CD8-positive, alpha-beta memory T cell (primary cell): ENCODE data around the gene SH3PXD2B. TPM values are rescaled to one million over a fixed set of nuclear protein-coding genes. Genes with fewer than 3 reads are reported as not detected.
"Not testable (repeated sequence)": the region's sequence is repeated elsewhere in the genome, so short reads cannot be mapped to it uniquely, and the experiment has no call there.

ENCODE experiments used
- CTCF ChIA-PET: fragments of 350-600 bp; sonication (Branson Sonifier 250); formaldehyde crosslinking; loops from one replicate; lab custom pipeline; 2021; ENCODE audit warnings: antibody characterized with exemption; lab: Charles Lee
- POLR2A ChIA-PET: fragments of 350-600 bp; sonication (Branson Sonifier 250); formaldehyde crosslinking; loops from one replicate; lab custom pipeline; 2021; ENCODE audit warnings: antibody characterized with exemption; lab: Charles Lee
- DNase-seq, 5 donors: peaks; one replicate each; pipeline versions ENCODE4 v3.0.0 to v3.0.0-alpha.2; 2020 to 2022; ENCODE audit warnings: mixed read lengths in 1 of 5
- H3K27ac ChIP-seq: one replicate; pipeline ENCODE4 v1.7.0; 2013; ENCODE audit warnings: low read depth, mild to moderate bottlenecking, low read length, moderate library complexity
- H3K27me3 ChIP-seq: 2 replicates; pipeline ENCODE4 v1.7.0; 2013; ENCODE audit warnings: low read length, mild to moderate bottlenecking; ENCODE audit not compliant: insufficient read depth, poor library complexity, severe bottlenecking
- H3K36me3 ChIP-seq: 2 replicates; pipeline ENCODE4 v1.7.0; 2013; ENCODE audit warnings: mild to moderate bottlenecking, low read length, moderate library complexity; ENCODE audit not compliant: insufficient read depth
- H3K4me1 ChIP-seq: 2 replicates; pipeline ENCODE4 v1.7.0; 2013; ENCODE audit warnings: mild to moderate bottlenecking, low read length, moderate library complexity; ENCODE audit not compliant: insufficient read depth
- H3K4me3 ChIP-seq: 2 replicates; pipeline ENCODE4 v1.7.0; 2013; ENCODE audit warnings: mild to moderate bottlenecking, low read length
- H3K9me3 ChIP-seq: 2 replicates; pipeline ENCODE4 v1.7.0; 2013; ENCODE audit warnings: mild to moderate bottlenecking, low read length
- H3K27ac Mint-ChIP-seq, 8 donors: one replicate each; pipeline ENCODE4 v1.8.0; 2020 to 2021; ENCODE audit warnings: mixed read lengths in 8 of 8, mild to moderate bottlenecking in 6 of 8, inconsistent platforms in 3 of 8, moderate library complexity in 3 of 8
- H3K27me3 Mint-ChIP-seq, 2 donors: one replicate each; pipeline ENCODE4 v1.8.0; 2020 to 2021; ENCODE audit warnings: mixed read lengths in 2 of 2, mild to moderate bottlenecking in 1 of 2, moderate library complexity in 1 of 2
- H3K36me3 Mint-ChIP-seq, 3 donors: one replicate each; pipeline ENCODE4 v1.8.0; 2020 to 2021; ENCODE audit warnings: mixed read lengths in 3 of 3, inconsistent platforms in 1 of 3, mild to moderate bottlenecking in 1 of 3
- H3K4me1 Mint-ChIP-seq, 3 donors: one replicate each; pipeline ENCODE4 v1.8.0; 2020 to 2021; ENCODE audit warnings: mixed read lengths in 3 of 3, inconsistent platforms in 1 of 3, mild to moderate bottlenecking in 1 of 3
- H3K4me3 Mint-ChIP-seq, 7 donors: one replicate each; pipeline ENCODE4 v1.8.0; 2020 to 2021; ENCODE audit warnings: mixed read lengths in 7 of 7, mild to moderate bottlenecking in 6 of 7, moderate library complexity in 4 of 7, inconsistent platforms in 2 of 7
- H3K9me3 Mint-ChIP-seq, 5 donors: one replicate each; pipeline ENCODE4 v1.8.0; 2020 to 2022; ENCODE audit warnings: mixed read lengths in 5 of 5, mild to moderate bottlenecking in 3 of 5, moderate library complexity in 2 of 5, inconsistent platforms in 1 of 5
- polyA plus RNA-seq: library from polyadenylated mRNA; unstranded; fragments of 300-500 nt; fragmentation: Illumina TruSeq; gene quantifications from one replicate; pipeline ENCODE4 v1.2.3, GENCODE V29; 2021
- total RNA-seq, 2 experiments: library from RNA; stranded (reverse); gene quantifications; one replicate each; pipeline ENCODE4 v1.2.3, GENCODE V29; 2021

Gene SH3PXD2B
- total and polyA plus RNA-seq, 3 experiments from 2014 or later = 0.09 to 0.15 TPM; not detected in 1

GRCh38 chr5:172299916-172300439 is 154.3 kb downstream of the SH3PXD2B start:
- Histone ChIP-seq H3K27ac (no peak overlapping the region), H3K27me3 (no peaks in the 10 kb centered on the region), H3K36me3 (no peaks in the 10 kb centered on the region), H3K4me1 (no peaks in the 10 kb centered on the region), H3K4me3 (no peak overlapping the region), H3K9me3 (no peaks in the 10 kb centered on the region)
- ChIA-PET POLR2A (no interaction called here), CTCF (no interaction called here)
- Mint-ChIP-seq H3K4me1 (no peaks in the 10 kb centered on the region), H3K36me3 (peaks cover 0 to 3% (median 0%) of the 10 kb centered on the region in 3 donors), H3K9me3 (peaks cover 0 to 3% (median 2%) of the 10 kb centered on the region in 5 donors), H3K4me3 (no peak overlapping the region), H3K27ac (no peak overlapping the region), H3K27me3 (peaks cover 4 to 24% of the 10 kb centered on the region in 2 donors)
- no peak for DNase-seq

GRCh38 chr5:172294831-172295230 is 159.5 kb downstream of the SH3PXD2B start:
- no peaks in the 10 kb centered on the region for H3K9me3 Mint-ChIP-seq
- DNase-seq = no peak
- ChIA-PET POLR2A (no interaction called here), CTCF (interaction anchor here (1.2 to 1.9 kb wide), 2 partner anchors 191 to 381 kb away, joined by 3 to 6 read pairs; no protein-coding TSS in a partner anchor)
- Histone ChIP-seq H3K27me3 (no peaks in the 10 kb centered on the region), H3K36me3 (no peaks in the 10 kb centered on the region), H3K9me3 (no peaks in the 10 kb centered on the region), H3K27ac (no peak overlapping the region), H3K4me3 (no peak overlapping the region), H3K4me1 (no peaks in the 10 kb centered on the region)
- H3K27ac Mint-ChIP-seq = no peak overlapping the region
- H3K4me1 Mint-ChIP-seq = peaks cover 0 to 4% (median 2%) of the 10 kb centered on the region in 3 donors
- H3K4me3 Mint-ChIP-seq = no peak overlapping the region
- H3K27me3 Mint-ChIP-seq = peaks cover 0 to 7% of the 10 kb centered on the region in 2 donors
- H3K36me3 Mint-ChIP-seq = no peaks in the 10 kb centered on the region

DNA sequence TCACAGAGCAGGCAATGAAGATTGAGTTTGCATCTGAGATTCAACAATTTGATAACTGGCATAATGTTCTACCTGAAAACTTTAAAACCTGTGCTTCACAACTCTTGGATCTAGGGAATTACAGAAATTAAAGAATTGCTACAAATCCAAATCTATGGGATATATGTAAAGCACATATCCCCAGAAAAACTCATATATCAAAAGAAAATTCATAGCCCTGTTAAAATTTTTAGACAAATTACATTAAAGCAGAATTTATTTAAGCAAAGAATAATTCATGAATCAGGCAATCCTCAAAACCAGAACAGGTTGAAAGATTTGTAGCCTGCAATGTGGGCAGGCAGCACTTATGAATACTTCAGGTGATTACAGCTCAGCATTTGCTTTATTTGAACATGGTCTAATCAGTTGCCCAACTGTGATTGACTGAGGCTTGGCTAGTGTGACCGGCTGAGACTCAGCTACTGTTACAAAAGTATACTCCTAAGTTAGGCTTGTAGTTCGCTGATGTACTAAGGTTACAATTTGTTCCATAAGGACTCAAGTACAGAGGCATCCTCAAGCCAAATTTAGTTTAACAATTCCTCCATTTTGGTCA is 160.5 kb downstream of the SH3PXD2B start:
- Histone ChIP-seq H3K27me3 (no peaks in the 10 kb centered on the region), H3K27ac (no peak overlapping the region), H3K4me1 (no peaks in the 10 kb centered on the region), H3K9me3 (no peaks in the 10 kb centered on the region), H3K36me3 (no peaks in the 10 kb centered on the region), H3K4me3 (no peak overlapping the region)
- H3K9me3 Mint-ChIP-seq = no peaks in the 10 kb centered on the region
- no peak overlapping the region for H3K27ac Mint-ChIP-seq
- peaks cover 0 to 7% of the 10 kb centered on the region in 2 donors for H3K27me3 Mint-ChIP-seq
- no peak overlapping the region for H3K4me3 Mint-ChIP-seq
- DNase-seq = no peak
- ChIA-PET POLR2A (interaction anchor here (1.0 kb wide), 1 partner anchor 14 kb away, joined by 3 read pairs; no protein-coding TSS in a partner anchor), CTCF (interaction anchor here (0.6 to 3.3 kb wide), 14 partner anchors 8 to 874 kb away, joined by 3 to 15 read pairs (median 4); partner anchors contain the start of genes FBXW11, FGF18, STK10 and UBTD2)
- H3K36me3 Mint-ChIP-seq = no peaks in the 10 kb centered on the region
- peaks cover 0 to 4% (median 2%) of the 10 kb centered on the region in 3 donors for H3K4me1 Mint-ChIP-seq

GRCh38 chr5:172293054-172293744 is 161.1 kb downstream of the SH3PXD2B start:
- Mint-ChIP-seq H3K9me3 (no peaks in the 10 kb centered on the region), H3K36me3 (no peaks in the 10 kb centered on the region), H3K4me3 (no peak overlapping the region), H3K27ac (no peak overlapping the region), H3K4me1 (peaks cover 0 to 4% (median 2%) of the 10 kb centered on the region in 3 donors), H3K27me3 (peaks cover 0 to 7% of the 10 kb centered on the region in 2 donors)
- ChIA-PET CTCF (interaction anchor here (0.6 to 3.3 kb wide), 16 partner anchors 8 to 873 kb away, joined by 3 to 15 read pairs (median 4); partner anchors contain the start of genes FBXW11, FGF18, STK10 and UBTD2), POLR2A (interaction anchor here (1.0 kb wide), 1 partner anchor 13 kb away, joined by 3 read pairs; no protein-coding TSS in a partner anchor)
- peak; percentile 33 to 72 (median 58) for DNase-seq
- Histone ChIP-seq H3K27ac (no peak overlapping the region), H3K4me1 (no peaks in the 10 kb centered on the region), H3K9me3 (no peaks in the 10 kb centered on the region), H3K36me3 (no peaks in the 10 kb centered on the region), H3K4me3 (no peak overlapping the region), H3K27me3 (no peaks in the 10 kb centered on the region)

- ChIA-PET POLR2A (interaction anchor here (0.7 kb wide), 1 partner anchor 49 kb away, joined by 3 read pairs; no protein-coding TSS in a partner anchor), CTCF (interaction anchor here (3.3 kb wide), 1 partner anchor 9 kb away, joined by 15 read pairs; the partner anchor contains the start of gene UBTD2)
- not testable (repeated sequence) for H3K4me3 Mint-ChIP-seq, H3K4me3 ChIP-seq, H3K36me3 Mint-ChIP-seq, H3K36me3 ChIP-seq, H3K27ac ChIP-seq, H3K27me3 Mint-ChIP-seq, H3K4me1 Mint-ChIP-seq, H3K4me1 ChIP-seq, DNase-seq, H3K9me3 Mint-ChIP-seq, H3K27ac Mint-ChIP-seq, H3K9me3 ChIP-seq, H3K27me3 ChIP-seq
Measured at GRCh38 chr5:172291837-172292236, 162.5 kb downstream of the SH3PXD2B start.

DNA sequence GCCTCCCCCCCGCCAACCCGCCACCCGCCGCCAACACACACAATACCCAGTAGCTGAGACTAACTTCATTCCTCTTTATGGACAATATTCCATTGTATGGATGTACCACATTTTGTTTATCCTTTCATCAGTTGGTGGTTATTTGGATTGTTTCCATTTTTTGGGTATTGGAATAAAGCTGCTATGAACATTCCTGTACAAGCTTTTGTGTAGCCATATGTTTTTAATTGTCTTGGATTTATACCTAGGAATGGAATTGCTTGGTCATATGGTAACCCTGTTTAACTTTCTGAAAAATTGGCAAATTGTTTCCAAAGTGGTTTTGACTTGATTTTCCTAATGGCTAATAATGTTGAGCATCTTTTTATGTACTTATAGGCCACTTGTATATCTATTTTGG is 165.9 kb downstream of the SH3PXD2B start:
- Histone ChIP-seq H3K9me3 (no peaks in the 10 kb centered on the region), H3K27ac (no peak overlapping the region), H3K4me3 (no peak overlapping the region), H3K27me3 (no peaks in the 10 kb centered on the region), H3K36me3 (no peaks in the 10 kb centered on the region), H3K4me1 (no peaks in the 10 kb centered on the region)
- no peaks in the 10 kb centered on the region for H3K9me3 Mint-ChIP-seq
- POLR2A ChIA-PET = no interaction called here
- CTCF ChIA-PET = no interaction called here
- H3K27me3 Mint-ChIP-seq = no peaks in the 10 kb centered on the region
- H3K4me1 Mint-ChIP-seq = peaks cover 7 to 12% (median 9%) of the 10 kb centered on the region in 3 donors
- H3K4me3 Mint-ChIP-seq = no peak overlapping the region
- no peak for DNase-seq
- no peak overlapping the region for H3K27ac Mint-ChIP-seq
- H3K36me3 Mint-ChIP-seq = no peaks in the 10 kb centered on the region

DNA sequence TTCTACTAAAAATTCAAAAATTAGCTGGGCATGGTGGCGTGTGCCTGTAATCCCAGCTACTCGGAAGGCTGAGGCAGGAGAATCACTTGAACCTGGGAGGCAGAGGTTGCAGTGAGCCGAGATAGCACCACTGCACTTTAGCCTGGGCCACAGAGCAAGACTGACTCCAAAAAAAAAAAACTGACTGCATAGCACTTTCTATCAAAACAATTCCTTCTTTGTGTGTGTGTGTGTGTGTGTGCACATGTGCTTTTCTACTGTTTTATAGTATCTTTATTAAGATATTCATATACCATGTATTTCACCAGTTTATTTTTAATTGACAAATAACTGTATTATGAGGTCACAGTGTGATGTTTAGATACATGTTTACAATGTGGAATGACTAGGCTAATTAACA is 167.2 kb downstream of the SH3PXD2B start:
- H3K9me3 ChIP-seq, H3K36me3 Mint-ChIP-seq, H3K4me1 ChIP-seq, H3K4me3 ChIP-seq, DNase-seq, H3K27me3 Mint-ChIP-seq, H3K27ac ChIP-seq, H3K27ac Mint-ChIP-seq, POLR2A ChIA-PET, H3K27me3 ChIP-seq, H3K36me3 ChIP-seq, H3K9me3 Mint-ChIP-seq: not testable (repeated sequence)
- CTCF ChIA-PET = interaction anchor here (1.3 kb wide), 1 partner anchor 375 kb away, joined by 3 read pairs; no protein-coding TSS in a partner anchor
- peak overlapping the region in 1 of 7 donors; percentile 31 for H3K4me3 Mint-ChIP-seq
- H3K4me1 Mint-ChIP-seq = peaks cover 14 to 17% (median 17%) of the 10 kb centered on the region in 3 donors
